ENCODE measurements around the gene TPI1. TPM values are rescaled to one million over a fixed set of nuclear protein-coding genes. Genes with fewer than 3 reads are reported as not detected.

The TPI1 gene
- total RNA-seq, 1 experiment from 2014 or later = 1,259 TPM

DNA sequence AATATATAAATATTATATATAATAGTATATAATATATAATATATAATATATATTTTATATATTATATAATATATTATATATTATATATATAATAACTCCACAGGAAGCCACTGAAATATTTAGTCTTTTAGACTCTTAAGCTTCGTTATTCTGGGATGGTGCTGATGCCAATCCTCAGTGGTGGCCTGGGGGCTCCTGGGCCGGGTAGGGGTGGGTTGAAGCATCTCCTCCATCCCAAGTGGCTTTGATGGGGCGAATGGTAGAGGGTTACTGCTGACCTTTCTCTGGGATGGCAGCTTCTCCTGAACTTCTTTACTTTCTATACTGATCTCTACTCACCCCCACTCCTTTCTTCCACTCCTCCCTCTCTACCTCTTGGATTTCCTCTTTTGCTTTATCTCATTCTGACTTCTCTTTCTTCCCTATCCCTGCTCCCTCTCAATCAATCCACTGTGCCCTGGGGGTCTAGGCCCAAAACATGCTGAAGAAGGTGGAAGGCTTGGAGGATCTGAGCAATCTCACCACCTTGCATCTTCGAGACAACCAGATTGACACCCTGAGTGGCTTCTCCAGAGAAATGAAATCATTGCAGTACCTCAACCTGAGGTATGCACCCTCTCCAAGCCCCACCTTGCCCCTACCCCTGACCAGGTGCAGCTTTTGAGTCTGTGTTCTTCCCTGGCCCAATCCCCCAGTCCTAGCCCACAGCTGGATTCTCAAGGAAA is 42.3 kb downstream of the TPI1 start:
- Histone ChIP-seq H3K79me2 (ENCODE audit: low read length) (peaks cover under 1% of the 10 kb centered on the region; the same call in 1 of the 2 replicates), H3K27me3 (ENCODE audit: low read length) (no peaks in the 10 kb centered on the region), H3K4me2 (ENCODE audit: low read length) (no peak overlapping the region), H3K4me1 (ENCODE audit: insufficient read depth, low read length) (no peaks in the 10 kb centered on the region; the same call in 1 of the 2 replicates), H3F3A (ENCODE audit: low read length, unreplicated experiment) (no peaks in the 10 kb centered on the region), H3K27ac (ENCODE audit: low read length) (no peak overlapping the region), H3K9me2 (replicated peaks; ENCODE audit: low read length) (no peaks in the 10 kb centered on the region), H2AFZ (ENCODE audit: low read length) (no peak overlapping the region), H3K9ac (ENCODE audit: low read length) (no peak overlapping the region), H3K4me3 (ENCODE audit: low read length) (no peak overlapping the region), H3K36me3 (ENCODE audit: low read depth, low read length) (no peaks in the 10 kb centered on the region), H4K20me1 (ENCODE audit: low read length) (no peaks in the 10 kb centered on the region), H3K9me3 (ENCODE audit: low read length) (no peaks in the 10 kb centered on the region)
- POLR2A ChIA-PET (ENCODE audit: unreplicated experiment) = no interaction called here
- CTCF ChIA-PET = no interaction called here
- BruUV-seq (replicated peaks) = no TSS peak
- intact Hi-C loops (cut with micrococcal nuclease) = no loop called here
- ATAC-seq (no peak), DNase-seq (no peak)
- TF ChIP-seq EZH2phosphoT487 (IDR thresholded peaks at IDR 0.05; ENCODE audit: borderline replicate concordance, low read length) = no peak
- TF ChIP-seq, protein P1, sequence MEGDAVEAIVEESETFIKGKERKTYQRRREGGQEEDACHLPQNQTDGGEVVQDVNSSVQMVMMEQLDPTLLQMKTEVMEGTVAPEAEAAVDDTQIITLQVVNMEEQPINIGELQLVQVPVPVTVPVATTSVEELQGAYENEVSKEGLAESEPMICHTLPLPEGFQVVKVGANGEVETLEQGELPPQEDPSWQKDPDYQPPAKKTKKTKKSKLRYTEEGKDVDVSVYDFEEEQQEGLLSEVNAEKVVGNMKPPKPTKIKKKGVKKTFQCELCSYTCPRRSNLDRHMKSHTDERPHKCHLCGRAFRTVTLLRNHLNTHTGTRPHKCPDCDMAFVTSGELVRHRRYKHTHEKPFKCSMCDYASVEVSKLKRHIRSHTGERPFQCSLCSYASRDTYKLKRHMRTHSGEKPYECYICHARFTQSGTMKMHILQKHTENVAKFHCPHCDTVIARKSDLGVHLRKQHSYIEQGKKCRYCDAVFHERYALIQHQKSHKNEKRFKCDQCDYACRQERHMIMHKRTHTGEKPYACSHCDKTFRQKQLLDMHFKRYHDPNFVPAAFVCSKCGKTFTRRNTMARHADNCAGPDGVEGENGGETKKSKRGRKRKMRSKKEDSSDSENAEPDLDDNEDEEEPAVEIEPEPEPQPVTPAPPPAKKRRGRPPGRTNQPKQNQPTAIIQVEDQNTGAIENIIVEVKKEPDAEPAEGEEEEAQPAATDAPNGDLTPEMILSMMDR (conservative IDR thresholded peaks at IDR 0.05; ENCODE audit: low read depth, low read length) = no peak
- TF ChIP-seq EZH2 (IDR thresholded peaks at IDR 0.05; ENCODE audit: low read length, unreplicated experiment) = no peak

DNA sequence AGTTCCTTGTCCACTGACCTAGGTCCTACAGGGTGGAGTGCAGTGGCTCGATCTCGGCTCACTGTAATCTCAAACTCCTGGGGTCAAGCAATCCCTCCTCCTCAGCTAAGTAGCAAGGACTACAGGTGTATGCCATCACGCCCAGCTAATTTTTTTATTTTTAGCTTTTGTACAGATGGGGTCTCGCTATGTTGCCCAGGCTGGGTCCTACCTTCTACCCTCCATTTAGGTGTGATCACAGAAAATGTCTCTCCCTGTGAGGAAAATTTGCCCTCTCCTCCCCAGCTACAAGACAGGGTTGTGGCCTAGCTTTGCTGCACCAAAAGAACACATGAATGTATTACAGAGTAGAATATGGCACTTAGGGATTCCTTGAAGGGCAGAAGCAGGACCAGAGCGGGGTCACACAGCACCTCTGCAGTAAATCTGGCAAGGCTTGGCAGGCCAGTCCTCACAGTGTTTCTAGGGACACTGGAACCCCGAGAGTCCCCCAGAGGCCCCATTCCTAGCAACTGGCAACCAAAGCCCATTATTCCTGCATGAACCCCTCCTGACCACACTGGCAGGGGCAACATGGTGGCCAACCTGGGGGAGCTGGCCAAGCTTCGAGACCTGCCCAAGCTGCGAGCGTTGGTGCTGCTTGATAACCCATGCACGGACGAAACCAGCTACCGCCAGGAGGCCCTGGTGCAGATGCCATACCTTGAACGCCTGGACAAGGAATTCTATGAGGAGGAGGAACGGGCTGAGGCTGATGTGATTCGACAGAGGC is 45.0 kb downstream of the TPI1 start:
- no TSS peak for BruUV-seq (replicated peaks)
- H3K4me2 ChIP-seq (ENCODE audit: low read length) = no peak overlapping the region
- ChIA-PET POLR2A (ENCODE audit: unreplicated experiment) (no interaction called here), CTCF (no interaction called here)
- peaks cover 15% of the 10 kb centered on the region for H3K79me2 ChIP-seq (ENCODE audit: low read length)
- no peaks in the 10 kb centered on the region for H4K20me1 ChIP-seq (ENCODE audit: low read length)
- no peaks in the 10 kb centered on the region for H3K9me3 ChIP-seq (ENCODE audit: low read length)
- H3K9me2 ChIP-seq (replicated peaks; ENCODE audit: low read length) = no peaks in the 10 kb centered on the region
- no peaks in the 10 kb centered on the region for H3K27me3 ChIP-seq (ENCODE audit: low read length)
- no peak for TF ChIP-seq EZH2phosphoT487 (IDR thresholded peaks at IDR 0.05; ENCODE audit: borderline replicate concordance, low read length)
- TF ChIP-seq EZH2 (IDR thresholded peaks at IDR 0.05; ENCODE audit: low read length, unreplicated experiment) = no peak
- TF ChIP-seq, protein P1 (conservative IDR thresholded peaks at IDR 0.05; ENCODE audit: low read depth, low read length) = no peak
- 0 out of 2 replicates have a peak, but pooled peaks cover 4% of the 10 kb centered on the region for H3K4me1 ChIP-seq (ENCODE audit: insufficient read depth, low read length)
- H3F3A ChIP-seq (ENCODE audit: low read length, unreplicated experiment) = no peaks in the 10 kb centered on the region
- DNase-seq (no peak), ATAC-seq (no peak)
- no peak overlapping the region for H2AFZ ChIP-seq (ENCODE audit: low read length)
- H3K9ac ChIP-seq (ENCODE audit: low read length) = no peak overlapping the region
- H3K27ac ChIP-seq (ENCODE audit: low read length) = no peak overlapping the region
- no peaks in the 10 kb centered on the region for H3K36me3 ChIP-seq (ENCODE audit: low read depth, low read length)
- H3K4me3 ChIP-seq (ENCODE audit: low read length) = no peak overlapping the region
- intact Hi-C loops (cut with micrococcal nuclease) = no loop called here
